Cardiac muscle cell (in vitro differentiated cells and primary cell): ENCODE measurements around the gene CRTC2. TPM values are rescaled to one million over a fixed set of nuclear protein-coding genes. Genes with fewer than 3 reads are reported as not detected.
A peak's percentile ranks its signal among the peaks of the same experiment; 100 is the strongest.

ENCODE experiments used
- DNase-seq, 2 donors: peaks; one replicate each; pipeline versions ENCODE4 v3.0.0 to v3.0.0-alpha.2; 2010 to 2017; ENCODE audit warnings: low read depth in 1 of 2, low spot score in 1 of 2
- H3K27ac ChIP-seq: fragments of 200-600 bp; sonication (generic); 2 replicates; pipeline ENCODE4 v1.5.1; 2016
- H3K27me3 ChIP-seq: fragments of 200-600 bp; sonication (generic); 2 replicates; pipeline ENCODE4 v1.6.0; 2016; ENCODE audit warnings: control low read depth
- H3K36me3 ChIP-seq: fragments of 200-600 bp; sonication (generic); 2 replicates; pipeline ENCODE4 v1.5.1; 2016; ENCODE audit warnings: control low read depth
- H3K4me1 ChIP-seq: fragments of 200-600 bp; sonication (generic); 2 replicates; pipeline ENCODE4 v1.8.1; 2017; ENCODE audit warnings: low read depth, mild to moderate bottlenecking, mixed run types
- H3K4me3 ChIP-seq: fragments of 200-600 bp; sonication (generic); 2 replicates; pipeline ENCODE4 v1.5.1; 2016; ENCODE audit warnings: mild to moderate bottlenecking
- H3K9me3 ChIP-seq: fragments of 200-600 bp; sonication (generic); 2 replicates; pipeline ENCODE4 v1.5.1; 2017; ENCODE audit warnings: low read depth, mild to moderate bottlenecking, control low read depth
- polyA plus RNA-seq: library from polyadenylated mRNA; unstranded; fragments of >200 nt; fragmentation: Nextera tagmentation; extraction: Ambion mirVana; gene quantifications from 2 replicates; pipeline ENCODE4 v1.2.1, GENCODE V29; 2016
- total RNA-seq: library from RNA; depleted of rRNA; stranded (reverse); fragments of >200 nt; gene quantifications from 2 replicates; pipeline ENCODE4 v1.2.3, GENCODE V29; 2016
- TF ChIP-seq, protein P1 (sequence below): IDR thresholded peaks from 2 replicates; pipeline ENCODE4 v1.5.1; 2012; ENCODE audit warnings: low read depth, mild to moderate bottlenecking, low read length

Gene CRTC2
- total and polyA plus RNA-seq, 2 experiments from 2014 or later: 17.9 to 24.8 TPM

- TF ChIP-seq, protein P1, sequence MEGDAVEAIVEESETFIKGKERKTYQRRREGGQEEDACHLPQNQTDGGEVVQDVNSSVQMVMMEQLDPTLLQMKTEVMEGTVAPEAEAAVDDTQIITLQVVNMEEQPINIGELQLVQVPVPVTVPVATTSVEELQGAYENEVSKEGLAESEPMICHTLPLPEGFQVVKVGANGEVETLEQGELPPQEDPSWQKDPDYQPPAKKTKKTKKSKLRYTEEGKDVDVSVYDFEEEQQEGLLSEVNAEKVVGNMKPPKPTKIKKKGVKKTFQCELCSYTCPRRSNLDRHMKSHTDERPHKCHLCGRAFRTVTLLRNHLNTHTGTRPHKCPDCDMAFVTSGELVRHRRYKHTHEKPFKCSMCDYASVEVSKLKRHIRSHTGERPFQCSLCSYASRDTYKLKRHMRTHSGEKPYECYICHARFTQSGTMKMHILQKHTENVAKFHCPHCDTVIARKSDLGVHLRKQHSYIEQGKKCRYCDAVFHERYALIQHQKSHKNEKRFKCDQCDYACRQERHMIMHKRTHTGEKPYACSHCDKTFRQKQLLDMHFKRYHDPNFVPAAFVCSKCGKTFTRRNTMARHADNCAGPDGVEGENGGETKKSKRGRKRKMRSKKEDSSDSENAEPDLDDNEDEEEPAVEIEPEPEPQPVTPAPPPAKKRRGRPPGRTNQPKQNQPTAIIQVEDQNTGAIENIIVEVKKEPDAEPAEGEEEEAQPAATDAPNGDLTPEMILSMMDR: no peak
- H3K9me3 ChIP-seq: no peaks in the 10 kb centered on the region
- no peaks in the 10 kb centered on the region for H3K27me3 ChIP-seq
- no peaks in the 10 kb centered on the region for H3K36me3 ChIP-seq
- H3K4me1 ChIP-seq: peaks cover 8% of the 10 kb centered on the region
- no peak for DNase-seq
- H3K27ac ChIP-seq: peak overlapping the region; percentile 92
- peak overlapping the region; percentile 57 for H3K4me3 ChIP-seq
Observed at GRCh38 chr1:153968000-153968363, 9.6 kb upstream of the CRTC2 start.

GRCh38 chr1:153967107-153967999, 8.9 kb upstream of the CRTC2 start, which contains the start of gene CREB3L4:
CREB3L4 (plus strand) TSS chr1:153967902; CDS start chr1:153968526, 624 bp downstream.
- no peaks in the 10 kb centered on the region for H3K36me3 ChIP-seq
- TF ChIP-seq, protein P1: peak; percentile 48

DNA sequence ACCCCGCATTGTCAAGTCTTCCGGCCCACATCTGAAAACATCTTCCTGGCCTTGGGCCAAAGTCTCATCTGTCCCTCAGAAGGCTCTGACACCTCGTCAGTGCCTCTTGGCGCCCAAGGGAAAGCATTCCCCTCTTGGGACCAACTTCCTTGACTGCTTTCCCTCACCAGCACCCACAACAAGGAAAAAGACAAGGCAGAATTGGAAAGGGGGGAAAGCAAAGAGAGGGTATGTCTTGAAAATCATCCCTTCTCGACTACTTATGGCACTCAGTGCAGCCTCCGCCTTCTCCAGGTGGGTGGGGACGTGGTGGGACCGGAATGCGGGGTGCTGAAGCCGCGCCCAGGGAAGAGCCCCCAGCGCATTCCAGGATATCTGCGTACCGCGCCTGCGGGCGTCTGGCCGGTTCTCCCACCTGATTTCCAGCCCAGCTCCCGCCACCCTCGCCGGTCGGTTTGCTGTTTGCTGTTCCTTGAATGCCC, 5.5 kb upstream of the CRTC2 start:
- Histone ChIP-seq H3K27ac (peak overlapping the region; percentile 90), H3K4me1 (peaks cover 22% of the 10 kb centered on the region)

More at GRCh38 chr1:153967107-153967999, 8.9 kb upstream of the CRTC2 start, which contains the start of gene CREB3L4:
- Histone ChIP-seq H3K27me3 (no peaks in the 10 kb centered on the region), H3K9me3 (no peaks in the 10 kb centered on the region), H3K4me3 (peak within 1 kb of the TSS; percentile 57), H3K27ac (peak within 1 kb of the TSS; percentile 92), H3K4me1 (peaks cover 10% of the 10 kb centered on the region)
- peak; percentile 98 to 99 for DNase-seq

DNA sequence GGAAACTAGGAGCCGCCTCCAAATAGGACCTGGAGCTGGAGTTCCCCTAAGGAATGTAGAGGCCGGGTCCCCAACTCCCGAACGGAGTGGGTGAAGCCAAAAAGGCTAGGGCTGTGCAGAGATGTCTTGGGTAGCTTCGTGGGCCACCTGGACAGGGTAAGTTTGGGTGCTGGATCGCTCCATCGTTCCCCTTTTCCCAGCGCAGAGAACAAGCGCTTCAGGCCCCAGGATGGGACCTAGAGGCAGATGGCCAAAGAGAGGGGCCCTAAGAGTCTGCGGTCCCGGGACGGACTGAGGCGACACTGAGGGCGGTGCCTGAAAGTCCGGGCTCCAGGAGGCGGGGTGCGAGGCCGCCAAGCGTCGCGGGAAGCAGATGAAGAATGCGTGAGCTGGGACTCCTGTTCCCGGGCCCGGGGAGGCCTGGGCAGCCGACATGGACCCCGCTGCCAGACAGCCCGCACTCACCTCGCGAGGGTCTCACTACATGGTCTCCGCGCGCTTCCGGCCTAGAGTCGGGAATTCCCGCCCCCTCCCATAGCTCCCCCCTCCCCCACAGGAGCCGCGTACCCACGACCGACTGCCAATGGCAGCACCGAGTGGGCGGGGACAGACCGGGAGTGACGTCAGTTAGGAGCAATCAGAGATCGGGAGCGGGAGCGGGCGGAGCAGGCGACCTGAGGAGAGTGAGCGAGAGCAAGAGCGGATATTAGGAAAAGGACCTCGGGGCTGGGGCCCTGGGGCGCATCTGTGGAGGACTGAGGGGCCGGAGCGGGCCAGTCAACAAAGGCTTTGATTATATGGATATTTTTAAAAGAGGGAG, 4.8 kb upstream of the CRTC2 start, which contains the start of gene SLC39A1:
Gene SLC39A1 (minus strand): TSS at position 508 of the 820 bp plus-strand sequence. CDS start 822 bp downstream, outside the sequence.
- H3K9me3 ChIP-seq: no peaks in the 10 kb centered on the region
- H3K4me1 ChIP-seq: peaks cover 17% of the 10 kb centered on the region
- TF ChIP-seq, protein P1: no peak
- H3K36me3 ChIP-seq: peaks cover 6% of the 10 kb centered on the region
- peak within 1 kb of the TSS; percentile 58 for H3K4me3 ChIP-seq
- H3K27ac ChIP-seq: peak within 1 kb of the TSS; percentile 90
- DNase-seq: peak; percentile 97 to 99
- H3K27me3 ChIP-seq: no peaks in the 10 kb centered on the region

More for the DNA sequence above, 5.5 kb upstream of the CRTC2 start:
- peaks cover 6% of the 10 kb centered on the region for H3K36me3 ChIP-seq
- peak; percentile 38 to 63 for DNase-seq
- TF ChIP-seq, protein P1: no peak
- no peaks in the 10 kb centered on the region for H3K27me3 ChIP-seq
- H3K9me3 ChIP-seq: no peaks in the 10 kb centered on the region
- peak overlapping the region; percentile 58 for H3K4me3 ChIP-seq
